ENCODE measurements around the gene LTBP1.

The LTBP1 gene

DNA sequence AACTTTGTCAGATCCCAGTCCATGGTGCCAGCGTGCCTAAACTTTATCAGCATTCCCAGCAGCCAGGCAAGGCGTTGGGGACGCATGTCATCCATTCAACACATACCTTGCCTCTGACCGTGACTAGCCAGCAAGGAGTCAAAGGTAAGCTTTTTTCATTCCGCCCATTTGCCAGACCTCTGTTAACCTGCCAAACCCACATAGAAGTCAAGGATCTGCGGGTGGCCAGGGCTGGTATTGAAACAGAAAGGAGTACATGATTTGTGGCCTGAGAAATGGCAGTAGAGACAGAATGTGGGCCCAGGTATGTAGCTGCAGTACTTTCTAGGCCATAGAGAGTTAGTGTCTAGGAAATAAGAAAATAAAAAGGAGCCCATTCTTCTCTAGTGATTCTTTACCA lies 240.2 kb downstream of the LTBP1 start:
- H3K9me3 ChIP-seq (ENCODE audit: control insufficient read depth, low read length), result peaks cover 5% of the 10 kb centered on the region
- H3K27ac ChIP-seq (ENCODE audit: low read depth, low read length, severe bottlenecking), result no peak overlapping the region
- no peaks in the 10 kb centered on the region for H3K4me1 ChIP-seq (ENCODE audit: control insufficient read depth, insufficient read depth, low read length, poor library complexity, severe bottlenecking)
- H3K4me3 ChIP-seq (ENCODE audit: extremely low read depth, insufficient read depth, low read length, poor library complexity, severe bottlenecking), result no peak overlapping the region
- H3K36me3 ChIP-seq (ENCODE audit: control insufficient read depth, insufficient read depth, low read length), result peaks cover 22% of the 10 kb centered on the region
- 84 to 100% methylated on average over 4 to 6 of the region's 6 CpGs for WGBS, 2 experiments (ENCODE audit: insufficient coverage in 2 of 2)

DNA sequence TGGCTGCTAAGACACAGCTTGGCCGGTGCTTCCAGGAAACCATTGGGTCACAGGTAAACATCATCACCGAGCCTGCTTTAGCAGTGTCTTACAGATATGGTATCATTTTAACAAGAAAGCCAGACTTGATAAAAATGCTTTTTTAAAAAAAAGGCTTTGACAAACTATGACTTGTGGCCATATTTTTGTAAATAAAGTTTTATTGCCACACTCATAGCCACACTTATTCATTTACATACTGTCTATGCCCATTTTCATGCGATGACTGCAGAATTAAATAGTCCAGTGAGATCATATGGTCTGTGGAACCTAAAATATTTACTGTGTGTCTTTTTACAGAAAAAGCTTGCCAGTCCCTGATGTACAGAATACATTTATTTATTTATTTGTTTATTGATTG lies 242.0 kb downstream of the LTBP1 start:
- no peaks in the 10 kb centered on the region for H3K4me1 ChIP-seq (ENCODE audit: control insufficient read depth, insufficient read depth, low read length, poor library complexity, severe bottlenecking)
- peaks cover 17% of the 10 kb centered on the region for H3K36me3 ChIP-seq (ENCODE audit: control insufficient read depth, insufficient read depth, low read length)
- no peak overlapping the region for H3K27ac ChIP-seq (ENCODE audit: low read depth, low read length, severe bottlenecking)
- H3K9me3 ChIP-seq (ENCODE audit: control insufficient read depth, low read length), result no peaks in the 10 kb centered on the region
- H3K4me3 ChIP-seq (ENCODE audit: extremely low read depth, insufficient read depth, low read length, poor library complexity, severe bottlenecking), result no peak overlapping the region
- 100% methylated on average over 1 of the region's 3 CpGs; no CpG with 5 or more reads in 1 of the 2 experiments for WGBS, 2 experiments (ENCODE audit: insufficient coverage in 2 of 2)

DNA sequence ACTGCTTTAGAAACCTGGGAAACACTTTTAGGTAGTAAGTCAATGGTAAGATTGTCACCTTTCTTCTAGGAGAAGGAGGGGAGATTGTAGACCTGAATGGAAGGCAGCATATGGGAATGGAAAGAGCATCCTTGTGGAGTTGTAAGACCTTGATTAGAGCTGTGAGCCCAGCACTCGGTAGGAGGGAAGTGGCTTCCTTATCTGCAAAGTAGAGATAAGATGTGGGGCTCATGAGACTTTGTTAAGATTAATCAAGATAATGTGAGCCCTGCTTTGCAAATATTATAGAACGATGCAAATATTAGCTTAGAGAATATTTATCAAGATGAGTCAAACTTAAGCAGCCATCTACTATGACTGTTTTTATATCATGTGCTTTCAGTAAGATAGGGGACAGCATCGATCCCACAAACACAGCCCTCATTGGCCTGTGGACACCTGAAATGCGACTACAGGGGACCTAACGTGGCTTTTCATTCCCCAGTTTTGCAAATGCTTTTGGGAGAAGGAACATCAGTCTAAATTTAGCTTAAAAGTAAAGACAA lies 243.7 kb downstream of the LTBP1 start:
- 70% methylated on average over 2 to 4 of the region's 5 CpGs for WGBS, 2 experiments (ENCODE audit: insufficient coverage in 2 of 2)
- H3K27ac ChIP-seq (ENCODE audit: low read depth, low read length, severe bottlenecking), result no peak overlapping the region
- no peaks in the 10 kb centered on the region for H3K9me3 ChIP-seq (ENCODE audit: control insufficient read depth, low read length)
- H3K36me3 ChIP-seq (ENCODE audit: control insufficient read depth, insufficient read depth, low read length), result peaks cover 17% of the 10 kb centered on the region
- H3K4me1 ChIP-seq (ENCODE audit: control insufficient read depth, insufficient read depth, low read length, poor library complexity, severe bottlenecking), result no peaks in the 10 kb centered on the region
- H3K4me3 ChIP-seq (ENCODE audit: extremely low read depth, insufficient read depth, low read length, poor library complexity, severe bottlenecking), result no peak overlapping the region

DNA sequence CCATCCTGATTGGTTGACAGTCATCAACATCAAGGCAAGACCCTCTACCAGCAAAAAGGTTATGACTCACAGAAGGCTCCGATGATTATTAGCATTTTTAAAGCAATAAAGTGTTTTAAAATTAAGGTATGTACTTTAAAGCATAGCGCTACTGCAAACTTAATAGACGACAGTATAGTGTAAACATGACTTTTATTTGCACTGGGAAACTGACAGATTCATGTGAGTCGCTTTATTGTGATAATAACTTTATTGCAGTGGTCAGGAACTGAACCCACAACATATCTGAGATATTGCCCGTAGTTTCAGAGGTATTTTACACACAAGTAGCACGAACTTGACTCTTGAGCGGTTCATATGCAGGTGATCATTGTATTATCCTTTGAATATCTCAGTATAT lies 249.1 kb downstream of the LTBP1 start:
- H3K4me1 ChIP-seq (ENCODE audit: control insufficient read depth, insufficient read depth, low read length, poor library complexity, severe bottlenecking), result no peaks in the 10 kb centered on the region
- H3K27ac ChIP-seq (ENCODE audit: low read depth, low read length, severe bottlenecking), result no peak overlapping the region
- 91 to 97% methylated on average over 3 of the region's 7 CpGs for WGBS, 2 experiments (ENCODE audit: insufficient coverage in 2 of 2)
- no peaks in the 10 kb centered on the region for H3K9me3 ChIP-seq (ENCODE audit: control insufficient read depth, low read length)
- no peak overlapping the region for H3K4me3 ChIP-seq (ENCODE audit: extremely low read depth, insufficient read depth, low read length, poor library complexity, severe bottlenecking)
- H3K36me3 ChIP-seq (ENCODE audit: control insufficient read depth, insufficient read depth, low read length), result no peaks in the 10 kb centered on the region

DNA sequence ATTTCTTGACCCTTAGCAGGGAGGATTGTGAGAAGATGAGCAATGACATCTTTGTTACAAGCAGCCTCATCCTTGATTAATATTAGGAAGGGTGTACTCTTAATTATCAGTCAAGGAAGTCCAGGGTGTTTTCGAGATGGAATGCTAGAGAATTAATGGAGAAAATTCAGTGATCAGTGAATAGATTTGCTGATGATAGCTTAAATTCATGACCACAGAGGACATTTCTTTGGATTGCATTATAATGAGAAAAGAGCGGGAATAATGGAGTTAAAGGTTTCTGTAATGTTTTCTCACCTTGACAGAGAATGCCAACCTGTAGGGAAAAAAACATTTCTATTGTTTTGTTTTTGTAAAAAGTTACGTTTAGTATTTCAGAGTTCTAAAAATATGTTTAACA lies 249.9 kb downstream of the LTBP1 start:
- no peaks in the 10 kb centered on the region for H3K4me1 ChIP-seq (ENCODE audit: control insufficient read depth, insufficient read depth, low read length, poor library complexity, severe bottlenecking)
- 100% methylated on average over 1 to 2 of the region's 3 CpGs for WGBS, 2 experiments (ENCODE audit: insufficient coverage in 2 of 2)
- H3K36me3 ChIP-seq (ENCODE audit: control insufficient read depth, insufficient read depth, low read length), result no peaks in the 10 kb centered on the region
- H3K4me3 ChIP-seq (ENCODE audit: extremely low read depth, insufficient read depth, low read length, poor library complexity, severe bottlenecking), result no peak overlapping the region
- H3K27ac ChIP-seq (ENCODE audit: low read depth, low read length, severe bottlenecking), result no peak overlapping the region
- no peaks in the 10 kb centered on the region for H3K9me3 ChIP-seq (ENCODE audit: control insufficient read depth, low read length)

DNA sequence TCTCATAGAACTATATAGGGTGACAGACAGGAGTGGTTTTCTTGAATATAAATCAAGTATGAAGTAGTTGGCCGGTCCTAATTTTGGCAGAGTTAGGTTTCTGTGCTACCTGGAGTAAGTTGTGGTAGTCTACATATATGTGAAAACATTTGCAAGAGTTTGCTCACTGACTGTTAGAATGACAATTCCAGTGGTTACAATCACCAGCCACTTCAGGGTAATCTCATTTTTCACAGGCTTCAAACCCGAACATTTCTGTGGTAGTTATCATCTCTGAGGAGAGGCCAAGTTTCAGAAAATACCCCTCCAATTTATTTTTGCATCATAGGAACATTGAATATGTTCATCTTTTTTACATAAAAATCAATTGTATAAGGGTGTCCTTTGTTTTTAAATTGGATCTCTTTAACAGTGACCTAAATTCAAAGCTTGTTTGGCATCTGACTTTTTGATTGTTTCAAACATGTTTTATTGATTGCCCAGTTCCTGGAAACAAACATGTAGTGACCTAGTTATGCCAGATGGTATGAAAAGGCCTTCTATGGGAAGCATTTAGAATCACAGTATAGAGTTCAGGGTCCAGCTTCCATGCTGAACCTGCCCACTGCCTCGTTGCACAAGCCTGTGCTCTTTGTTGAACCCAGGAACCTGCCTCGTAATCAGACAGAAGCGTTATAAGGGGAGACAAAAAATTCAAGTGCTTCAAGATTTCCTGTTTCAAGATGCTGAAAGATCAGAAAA lies 250.6 kb downstream of the LTBP1 start:
- Histone ChIP-seq H3K4me3 (ENCODE audit: extremely low read depth, insufficient read depth, low read length, poor library complexity, severe bottlenecking) (no peak overlapping the region), H3K27ac (ENCODE audit: low read depth, low read length, severe bottlenecking) (no peak overlapping the region), H3K9me3 (ENCODE audit: control insufficient read depth, low read length) (no peaks in the 10 kb centered on the region), H3K4me1 (ENCODE audit: control insufficient read depth, insufficient read depth, low read length, poor library complexity, severe bottlenecking) (no peaks in the 10 kb centered on the region), H3K36me3 (ENCODE audit: control insufficient read depth, insufficient read depth, low read length) (no peaks in the 10 kb centered on the region)
- WGBS, 2 experiments (ENCODE audit: insufficient coverage in 2 of 2), result 92 to 95% methylated on average over 2 to 3 of the region's 5 CpGs

DNA sequence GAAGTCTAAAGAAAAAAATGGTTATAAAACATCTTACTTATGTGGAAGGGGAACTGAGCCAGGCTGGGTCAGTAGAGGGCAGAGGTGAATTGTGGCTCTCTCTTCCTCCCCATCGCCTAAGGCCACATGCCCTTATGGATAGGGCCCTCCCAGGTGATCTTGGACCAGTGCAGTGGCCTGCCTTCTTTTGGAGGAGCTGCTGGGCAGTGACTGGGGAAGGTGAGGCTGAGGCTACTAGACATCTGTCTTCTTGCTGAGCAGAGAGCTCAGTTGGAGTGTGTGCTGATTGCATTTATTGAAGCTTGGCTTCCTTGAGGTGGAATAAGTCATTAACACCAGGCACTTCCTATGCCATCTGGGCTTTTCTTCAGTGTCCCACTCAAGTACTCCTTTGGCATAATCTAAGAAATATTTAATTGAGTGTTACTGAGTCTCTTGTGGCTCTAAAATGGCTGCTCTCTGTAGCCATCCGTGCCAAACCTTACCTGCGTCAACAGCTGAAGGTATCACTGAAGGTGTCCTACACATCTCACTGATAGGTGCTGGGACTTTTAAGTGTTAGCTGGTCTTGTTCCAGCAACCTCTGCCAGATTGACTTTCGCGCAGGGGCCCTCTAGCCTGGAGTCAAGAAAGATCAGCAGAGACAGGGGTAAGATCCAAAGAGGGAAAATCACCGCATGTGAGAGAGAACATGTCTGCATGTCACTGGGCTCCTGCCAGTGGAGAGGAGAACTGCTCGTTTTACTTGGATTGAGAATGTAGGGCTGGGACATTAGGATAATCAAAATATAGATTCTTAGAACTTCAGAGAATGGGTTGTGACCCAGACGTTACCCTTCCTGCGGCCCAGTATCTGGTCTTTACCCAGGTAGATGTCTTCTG lies 256.1 kb downstream of the LTBP1 start:
- WGBS, 2 experiments (ENCODE audit: insufficient coverage in 2 of 2), result 86 to 94% methylated on average over 6 to 7 of the region's 9 CpGs
- Histone ChIP-seq H3K4me3 (ENCODE audit: extremely low read depth, insufficient read depth, low read length, poor library complexity, severe bottlenecking) (no peak overlapping the region), H3K36me3 (ENCODE audit: control insufficient read depth, insufficient read depth, low read length) (no peaks in the 10 kb centered on the region), H3K27ac (ENCODE audit: low read depth, low read length, severe bottlenecking) (no peak overlapping the region), H3K9me3 (ENCODE audit: control insufficient read depth, low read length) (no peaks in the 10 kb centered on the region), H3K4me1 (ENCODE audit: control insufficient read depth, insufficient read depth, low read length, poor library complexity, severe bottlenecking) (no peaks in the 10 kb centered on the region)

DNA sequence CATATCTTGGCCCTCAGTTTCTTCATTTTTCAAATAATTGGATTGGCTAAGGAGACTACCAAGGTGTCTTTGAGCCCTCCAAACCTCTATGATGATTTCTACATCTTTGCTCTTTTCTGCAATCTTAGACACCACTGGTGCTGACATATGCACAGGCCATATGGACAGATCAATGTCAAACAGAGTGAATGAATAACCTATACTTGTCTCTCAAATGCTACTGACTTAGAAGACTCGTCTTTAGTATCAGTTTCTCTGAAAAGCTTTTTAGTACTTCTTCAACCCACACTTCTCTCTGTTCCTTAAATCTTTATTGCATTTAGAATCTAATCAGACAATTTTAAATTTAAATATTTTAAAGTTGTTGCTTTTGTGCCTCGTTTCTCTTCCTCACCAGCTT lies 258.2 kb downstream of the LTBP1 start:
- Histone ChIP-seq H3K4me1 (ENCODE audit: control insufficient read depth, insufficient read depth, low read length, poor library complexity, severe bottlenecking) (peaks cover 9% of the 10 kb centered on the region), H3K4me3 (ENCODE audit: extremely low read depth, insufficient read depth, low read length, poor library complexity, severe bottlenecking) (no peak overlapping the region), H3K27ac (ENCODE audit: low read depth, low read length, severe bottlenecking) (no peak overlapping the region), H3K36me3 (ENCODE audit: control insufficient read depth, insufficient read depth, low read length) (no peaks in the 10 kb centered on the region), H3K9me3 (ENCODE audit: control insufficient read depth, low read length) (no peaks in the 10 kb centered on the region)
- WGBS, 2 experiments (ENCODE audit: insufficient coverage in 2 of 2), result 88 to 100% methylated on average over 1 of the region's 2 CpGs

DNA sequence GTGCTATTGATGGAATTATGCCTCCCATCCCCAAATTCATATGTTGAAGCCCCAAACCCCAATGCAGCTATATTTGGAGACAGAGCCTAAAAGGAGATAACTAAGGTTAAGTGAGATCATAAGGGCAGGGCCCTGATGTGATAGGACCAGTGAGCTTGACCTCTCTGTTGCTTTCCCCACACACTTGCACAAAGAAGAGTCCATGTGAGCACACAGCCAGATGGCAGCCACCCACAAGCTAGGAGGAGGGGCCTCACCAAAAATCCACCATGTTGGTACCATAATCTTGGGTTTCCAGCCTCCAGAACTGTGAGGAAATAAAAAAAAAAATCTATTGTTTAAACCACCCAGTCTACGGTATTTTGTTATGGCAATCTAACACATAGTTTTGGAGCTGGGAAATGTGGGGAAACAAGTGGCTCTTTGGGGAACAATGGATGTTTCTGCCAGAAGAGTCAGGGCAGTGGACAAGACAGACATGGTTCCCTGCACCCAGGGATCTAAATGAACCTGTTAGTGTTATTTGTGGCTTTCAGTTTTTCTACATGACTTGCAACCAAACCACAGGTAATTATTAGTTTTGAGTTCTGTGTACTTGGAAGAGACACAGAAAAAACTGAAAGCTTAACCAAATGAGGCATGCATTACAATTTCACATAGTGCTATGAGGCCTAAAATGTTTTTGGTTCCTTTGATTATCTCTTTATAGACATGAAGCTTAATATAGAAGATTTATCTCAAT lies 259.1 kb downstream of the LTBP1 start:
- no peaks in the 10 kb centered on the region for H3K9me3 ChIP-seq (ENCODE audit: control insufficient read depth, low read length)
- 100% methylated on average over 1 of the region's 1 CpG; no CpG with 5 or more reads in 1 of the 2 experiments for WGBS, 2 experiments (ENCODE audit: insufficient coverage in 2 of 2)
- no peaks in the 10 kb centered on the region for H3K36me3 ChIP-seq (ENCODE audit: control insufficient read depth, insufficient read depth, low read length)
- H3K4me3 ChIP-seq (ENCODE audit: extremely low read depth, insufficient read depth, low read length, poor library complexity, severe bottlenecking), result no peak overlapping the region
- H3K4me1 ChIP-seq (ENCODE audit: control insufficient read depth, insufficient read depth, low read length, poor library complexity, severe bottlenecking), result peaks cover 15% of the 10 kb centered on the region
- no peak overlapping the region for H3K27ac ChIP-seq (ENCODE audit: low read depth, low read length, severe bottlenecking)

DNA sequence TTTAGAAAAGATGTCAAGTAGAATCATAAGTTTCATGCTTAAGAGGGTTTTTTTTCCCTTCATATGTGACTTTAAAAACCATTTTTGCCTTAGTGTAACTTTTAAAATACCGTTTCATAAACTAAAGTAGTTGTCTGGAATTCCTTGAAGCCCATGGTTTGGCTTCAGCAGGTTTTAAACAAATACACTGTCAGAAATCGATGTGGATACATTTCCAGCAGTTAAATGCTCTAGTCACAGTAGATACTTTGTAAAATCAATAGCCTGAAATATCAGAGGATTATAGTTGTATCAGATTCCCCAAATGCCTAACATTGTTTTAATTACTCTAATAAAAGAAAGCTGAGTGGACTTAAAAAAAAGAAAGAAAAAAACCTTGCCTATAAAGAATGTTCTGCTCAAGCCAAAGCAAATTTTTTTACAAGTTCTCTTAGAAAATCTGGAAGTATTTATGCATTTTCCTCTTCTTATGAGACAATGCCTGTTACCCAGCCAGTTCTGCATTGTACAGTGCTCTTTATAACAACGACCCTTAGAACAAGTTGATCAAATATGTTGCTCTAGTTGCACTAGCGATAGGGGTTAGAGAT lies 260.5 kb downstream of the LTBP1 start:
- peaks cover 27% of the 10 kb centered on the region for H3K4me1 ChIP-seq (ENCODE audit: control insufficient read depth, insufficient read depth, low read length, poor library complexity, severe bottlenecking)
- no peak overlapping the region for H3K4me3 ChIP-seq (ENCODE audit: extremely low read depth, insufficient read depth, low read length, poor library complexity, severe bottlenecking)
- no peaks in the 10 kb centered on the region for H3K9me3 ChIP-seq (ENCODE audit: control insufficient read depth, low read length)
- no peak overlapping the region for H3K27ac ChIP-seq (ENCODE audit: low read depth, low read length, severe bottlenecking)
- WGBS, 2 experiments (ENCODE audit: insufficient coverage in 2 of 2), result 100% methylated on average over 1 of the region's 4 CpGs; no CpG with 5 or more reads in 1 of the 2 experiments
- H3K36me3 ChIP-seq (ENCODE audit: control insufficient read depth, insufficient read depth, low read length), result no peaks in the 10 kb centered on the region

Data from mesodermal cell (in vitro differentiated cells).